Mesenchymal stem cell (in vitro differentiated cells and primary cell): ENCODE measurements around the gene RNF126.

ENCODE experiments used
- DNase-seq: peaks from one replicate; pipeline ENCODE4 v3.0.0-alpha.2; 2013
- H2AFZ ChIP-seq: one replicate; pipeline ENCODE4 v1.6.1; 2013; ENCODE audit warnings: low read depth, mild to moderate bottlenecking, control low read depth, inconsistent platforms, low read length, moderate library complexity
- H2AK5ac ChIP-seq: 2 replicates; pipeline ENCODE4 v1.6.1; 2013; ENCODE audit warnings: low read length, moderate library complexity, mild to moderate bottlenecking, inconsistent platforms; ENCODE audit not compliant: severe bottlenecking
- H2BK120ac ChIP-seq: one replicate; pipeline ENCODE4 v1.6.1; 2013; ENCODE audit warnings: low read depth, mild to moderate bottlenecking, inconsistent platforms, low read length, moderate library complexity
- H2BK12ac ChIP-seq, 2 experiments: one replicate each; pipeline ENCODE4 v1.6.1; 2013; ENCODE audit warnings: inconsistent platforms in 2 of 2, low read length in 2 of 2, mild to moderate bottlenecking in 2 of 2, moderate library complexity in 2 of 2, control low read depth in 1 of 2
- H2BK15ac ChIP-seq: one replicate; pipeline ENCODE4 v1.6.1; 2013; ENCODE audit warnings: mild to moderate bottlenecking, low read depth, inconsistent platforms; ENCODE audit not compliant: poor library complexity, severe bottlenecking
- H2BK5ac ChIP-seq: 2 replicates; pipeline ENCODE4 v1.6.1; 2013; ENCODE audit warnings: low read depth, mild to moderate bottlenecking, low read length, control low read depth, inconsistent platforms; ENCODE audit not compliant: poor library complexity, severe bottlenecking
- H3K14ac ChIP-seq, 2 experiments: one replicate each; pipeline ENCODE4 v1.6.1; 2013; ENCODE audit warnings: inconsistent platforms in 2 of 2, low read length in 2 of 2, control low read depth in 1 of 2, mild to moderate bottlenecking in 1 of 2, moderate library complexity in 1 of 2
- H3K18ac ChIP-seq, 2 experiments: one replicate each; pipeline ENCODE4 v1.6.1; 2013; ENCODE audit warnings: inconsistent platforms in 2 of 2, low read length in 2 of 2, control low read depth in 1 of 2, low read depth in 1 of 2, mild to moderate bottlenecking in 1 of 2
- H3K23ac ChIP-seq, 2 experiments: one replicate each; pipeline ENCODE4 v1.6.1; 2013; ENCODE audit warnings: inconsistent platforms in 2 of 2, low read length in 2 of 2, mild to moderate bottlenecking in 2 of 2, moderate library complexity in 2 of 2, control low read depth in 1 of 2
- H3K27ac ChIP-seq: 2 replicates; pipeline ENCODE4 v1.5.1; 2013; ENCODE audit warnings: mild to moderate bottlenecking, moderate library complexity, low read length, control low read depth, inconsistent platforms; ENCODE audit not compliant: poor library complexity, severe bottlenecking
- H3K27me3 ChIP-seq, 2 experiments: 2 replicates each; pipeline versions ENCODE4 v1.6.1 to v1.7.0; 2013; ENCODE audit warnings: low read length in 2 of 2, mild to moderate bottlenecking in 2 of 2, moderate library complexity in 2 of 2, control low read depth in 1 of 2, inconsistent platforms in 1 of 2; ENCODE audit not compliant: control insufficient read depth in 1 of 2, insufficient read depth in 1 of 2
- H3K36me3 ChIP-seq, 2 experiments: 2 replicates each; pipeline versions ENCODE4 v1.6.1 to v1.7.0; 2013; ENCODE audit warnings: low read length in 2 of 2, control low read depth in 1 of 2, inconsistent platforms in 1 of 2, low read depth in 1 of 2, mild to moderate bottlenecking in 1 of 2; ENCODE audit not compliant: insufficient read depth in 2 of 2, control insufficient read depth in 1 of 2
- H3K4ac ChIP-seq, 2 experiments: one replicate each; pipeline ENCODE4 v1.6.1; 2013; ENCODE audit warnings: inconsistent platforms in 2 of 2, low read length in 2 of 2, mild to moderate bottlenecking in 2 of 2, moderate library complexity in 2 of 2, control low read depth in 1 of 2, low read depth in 1 of 2
- H3K4me1 ChIP-seq: 2 replicates; pipeline ENCODE4 v1.6.1; 2013; ENCODE audit warnings: low read depth, low read length, control low read depth; ENCODE audit not compliant: control insufficient read depth, insufficient read depth
- H3K4me2 ChIP-seq: 2 replicates; pipeline ENCODE4 v1.6.1; 2013; ENCODE audit warnings: low read length, mild to moderate bottlenecking, inconsistent platforms; ENCODE audit not compliant: poor library complexity, severe bottlenecking
- H3K4me3 ChIP-seq, 2 experiments: 2 replicates each; pipeline versions ENCODE4 v1.5.1 to v1.7.0; 2013; ENCODE audit warnings: low read length in 2 of 2, mild to moderate bottlenecking in 2 of 2, control low read depth in 1 of 2, low read depth in 1 of 2; ENCODE audit not compliant: insufficient read depth in 1 of 2
- H3K79me1 ChIP-seq: replicated peaks from 2 replicates; pipeline ENCODE4 v1.6.1; 2013; ENCODE audit warnings: mild to moderate bottlenecking, control low read depth, low read length, inconsistent platforms; ENCODE audit not compliant: poor library complexity, severe bottlenecking
- H3K9ac ChIP-seq: 2 replicates; pipeline ENCODE4 v1.7.0; 2013; ENCODE audit warnings: mild to moderate bottlenecking, low read length, moderate library complexity
- H3K9me3 ChIP-seq: 2 replicates; pipeline ENCODE4 v1.7.0; 2013; ENCODE audit warnings: mild to moderate bottlenecking, low read length; ENCODE audit not compliant: control insufficient read depth
- H4K8ac ChIP-seq: one replicate; pipeline ENCODE4 v1.6.1; 2013; ENCODE audit warnings: inconsistent platforms, mild to moderate bottlenecking, low read length, moderate library complexity
- H4K91ac ChIP-seq: one replicate; pipeline ENCODE4 v1.6.1; 2013; ENCODE audit warnings: mild to moderate bottlenecking, low read length, inconsistent platforms
- WGBS: methylation state at CpG from one replicate; pipeline ENCODE4 v1.1.7; 2013; ENCODE audit warnings: mixed read lengths; 5-methylcytosine and 5-hydroxymethylcytosine counted together

RNF126 gene

DNA sequence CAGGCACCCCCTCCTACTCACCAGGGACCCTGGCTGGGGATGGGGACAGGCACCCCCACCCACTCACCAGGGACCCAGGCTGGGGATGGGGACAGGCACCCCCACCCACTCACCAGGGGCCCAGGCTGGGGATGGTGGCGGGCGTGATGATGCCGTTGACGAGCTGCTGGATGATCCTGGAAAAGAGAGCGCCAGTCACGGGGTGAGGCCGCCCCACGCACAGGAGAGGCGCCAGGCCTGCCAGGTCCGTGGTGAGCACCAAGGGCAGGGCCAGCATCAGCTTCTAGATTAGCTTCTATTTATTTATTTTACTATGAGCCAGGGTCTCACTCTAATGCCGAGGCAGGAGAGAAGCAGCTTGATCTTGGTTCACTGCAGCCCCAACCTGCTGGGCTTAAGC is 12.9 kb downstream of the RNF126 start:
- Histone ChIP-seq H3K79me1 (peaks cover 20% of the 10 kb centered on the region), H3K23ac (no peak overlapping the region), H2BK5ac (no peak overlapping the region), H2BK120ac (no peak overlapping the region), H2AFZ (no peak overlapping the region), H3K14ac (no peak overlapping the region), H3K9ac (no peak overlapping the region), H3K4me3 (no peak overlapping the region), H3K4me2 (no peak overlapping the region), H3K36me3 (peaks cover 50 to 96% of the 10 kb centered on the region in 2 experiments), H2BK15ac (no peak overlapping the region), H3K4me1 (no peaks in the 10 kb centered on the region), H2AK5ac (no peak overlapping the region), H3K27me3 (no peaks in the 10 kb centered on the region), H3K9me3 (no peaks in the 10 kb centered on the region), H3K27ac (no peak overlapping the region), H4K91ac (no peak overlapping the region), H4K8ac (no peak overlapping the region), H3K18ac (no peak overlapping the region), H2BK12ac (no peak overlapping the region), H3K4ac (no peak overlapping the region)
- WGBS, result 95% methylated on average over 11 of the region's 11 CpGs
- no peak for DNase-seq

DNA sequence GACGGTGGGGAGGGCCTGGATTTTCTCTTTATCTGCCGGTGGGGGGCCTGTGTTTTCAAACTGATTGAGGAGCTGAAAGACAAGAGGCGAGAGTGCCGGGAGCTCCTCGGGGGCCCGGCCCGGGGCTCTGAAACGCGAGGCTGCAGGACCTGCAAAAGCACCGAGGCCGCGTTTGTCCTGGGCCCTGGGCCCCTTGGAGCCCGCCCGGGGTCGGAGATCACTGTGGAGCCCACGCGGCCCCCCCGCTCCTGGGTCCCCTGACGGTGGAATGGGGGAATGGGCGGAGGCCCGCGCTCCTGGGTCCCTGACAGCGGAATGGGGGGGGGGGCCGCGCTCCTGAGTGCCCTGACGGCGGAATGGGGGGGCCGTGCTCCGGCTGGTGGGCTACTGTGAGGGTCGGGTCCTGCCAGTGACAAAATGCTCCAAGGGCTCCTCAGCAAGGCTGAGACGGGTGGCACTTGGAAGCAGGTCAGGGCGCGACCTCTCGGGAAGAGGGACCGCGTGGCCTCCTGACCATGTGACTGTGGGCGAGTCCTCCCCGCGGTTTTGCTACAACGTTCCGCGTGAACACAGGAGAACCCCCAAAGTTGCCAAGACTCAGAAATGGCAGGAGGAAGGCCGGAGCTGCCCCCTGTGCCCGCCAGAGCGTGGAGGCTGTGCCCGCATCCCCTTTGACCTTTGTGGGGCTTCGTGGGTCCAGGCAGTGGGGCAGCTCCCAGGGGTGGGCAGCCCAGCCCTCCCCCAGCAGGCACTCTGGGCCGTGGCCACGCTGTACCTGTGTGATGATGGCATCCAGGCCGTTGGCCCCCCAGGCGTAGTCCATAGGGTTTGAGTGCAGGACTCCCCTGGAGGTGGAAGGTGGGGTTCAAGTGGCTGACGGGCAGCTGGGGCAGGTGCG is 13.9 kb downstream of the RNF126 start:
- Histone ChIP-seq H3K18ac (no peak overlapping the region), H3K36me3 (peaks cover 56 to 97% of the 10 kb centered on the region in 2 experiments), H3K4ac (no peak overlapping the region), H2AFZ (no peak overlapping the region), H4K8ac (no peak overlapping the region), H3K9me3 (no peaks in the 10 kb centered on the region), H3K9ac (no peak overlapping the region), H3K14ac (no peak overlapping the region), H3K4me1 (no peaks in the 10 kb centered on the region), H2BK12ac (no peak overlapping the region), H2BK120ac (no peak overlapping the region), H3K4me3 (no peak overlapping the region), H3K79me1 (peaks cover 20% of the 10 kb centered on the region), H3K27me3 (no peaks in the 10 kb centered on the region), H2BK15ac (no peak overlapping the region), H4K91ac (peak overlapping the region; percentile 28), H2AK5ac (no peak overlapping the region), H3K4me2 (no peak overlapping the region), H3K27ac (no peak overlapping the region), H3K23ac (no peak overlapping the region), H2BK5ac (no peak overlapping the region)
- no peak for DNase-seq
- 96% methylated on average over 53 of the region's 53 CpGs for WGBS

DNA sequence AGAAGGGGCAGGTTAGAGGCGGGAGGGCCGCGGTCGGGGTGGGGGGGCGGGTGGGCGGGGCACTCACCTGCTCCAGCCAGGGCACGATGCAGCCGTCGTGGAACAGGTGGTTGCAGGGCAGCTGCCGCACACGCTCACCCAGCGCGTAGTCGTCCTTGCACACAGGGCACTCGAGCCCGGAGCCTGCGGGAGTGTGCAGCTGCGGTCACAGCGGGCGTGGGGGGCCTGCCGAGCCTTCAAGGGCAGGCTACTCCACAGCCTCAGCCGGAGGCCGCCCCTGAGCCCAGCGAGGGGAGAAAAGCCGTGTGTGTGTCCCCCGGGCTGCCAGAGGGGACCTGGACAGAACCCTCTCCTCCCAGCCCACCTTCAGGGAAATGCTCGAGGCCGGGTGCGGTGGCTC is 14.7 kb downstream of the RNF126 start:
- Histone ChIP-seq H3K27me3 (no peaks in the 10 kb centered on the region), H2AFZ (no peak overlapping the region), H3K18ac (no peak overlapping the region), H4K91ac (no peak overlapping the region), H2BK12ac (no peak overlapping the region), H4K8ac (no peak overlapping the region), H3K27ac (no peak overlapping the region), H3K36me3 (peaks cover 47 to 97% of the 10 kb centered on the region in 2 experiments), H2BK120ac (no peak overlapping the region), H3K14ac (no peak overlapping the region), H2AK5ac (no peak overlapping the region), H2BK5ac (no peak overlapping the region), H2BK15ac (no peak overlapping the region), H3K79me1 (peaks cover 21% of the 10 kb centered on the region), H3K9me3 (no peaks in the 10 kb centered on the region), H3K9ac (no peak overlapping the region), H3K23ac (no peak overlapping the region), H3K4me3 (no peak overlapping the region), H3K4me1 (no peaks in the 10 kb centered on the region), H3K4me2 (no peak overlapping the region), H3K4ac (no peak overlapping the region)
- DNase-seq, result no peak
- 94% methylated on average over 23 of the region's 29 CpGs for WGBS

DNA sequence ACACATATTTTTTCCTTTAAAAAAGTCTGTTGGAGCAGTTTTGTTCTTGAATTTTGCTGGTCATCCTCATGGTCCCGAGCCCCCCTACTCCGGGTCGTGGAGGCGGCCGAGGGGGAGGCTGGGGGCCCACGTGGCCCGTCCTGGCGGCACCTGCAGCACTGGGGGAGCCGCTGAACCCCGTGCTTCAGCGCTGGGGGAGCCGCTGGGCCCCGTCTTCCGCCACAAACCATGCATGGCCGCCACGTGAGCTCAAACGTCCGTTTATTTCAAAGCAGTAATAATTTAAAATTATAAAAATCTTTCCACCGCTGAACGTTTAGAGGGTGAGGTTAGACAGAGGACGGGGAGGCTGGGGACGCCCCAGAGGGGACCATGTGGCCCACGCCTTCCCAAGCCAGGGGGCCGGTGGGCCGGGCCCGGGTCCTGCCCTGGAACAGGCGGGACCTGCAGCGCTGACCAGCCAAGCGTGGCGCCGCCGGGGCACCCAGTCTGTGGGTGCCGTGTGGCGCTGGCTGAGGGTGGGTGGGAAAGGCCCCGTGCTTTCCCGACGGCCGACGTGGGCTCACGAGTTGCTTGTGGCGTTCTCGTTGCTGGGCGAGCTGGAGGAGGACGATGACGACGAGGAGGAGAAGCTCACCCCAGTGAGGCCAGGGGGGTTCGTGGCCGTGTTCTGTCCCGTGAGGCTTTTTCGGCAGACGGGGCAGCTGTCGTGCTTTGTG is 15.3 kb downstream of the RNF126 start:
- Histone ChIP-seq H3K79me1 (peaks cover 21% of the 10 kb centered on the region), H3K4me2 (no peak overlapping the region), H2BK120ac (no peak overlapping the region), H3K9ac (no peak overlapping the region), H2BK5ac (no peak overlapping the region), H3K36me3 (peaks cover 46 to 97% of the 10 kb centered on the region in 2 experiments), H2BK15ac (no peak overlapping the region), H4K8ac (no peak overlapping the region), H3K23ac (no peak overlapping the region), H3K18ac (no peak overlapping the region), H4K91ac (no peak overlapping the region), H3K9me3 (no peaks in the 10 kb centered on the region), H3K4me3 (no peak overlapping the region), H2BK12ac (no peak overlapping the region), H3K4ac (no peak overlapping the region), H3K14ac (no peak overlapping the region), H3K27me3 (no peaks in the 10 kb centered on the region), H2AK5ac (no peak overlapping the region), H2AFZ (no peak overlapping the region), H3K4me1 (no peaks in the 10 kb centered on the region), H3K27ac (no peak overlapping the region)
- no peak for DNase-seq
- 99% methylated on average over 37 of the region's 52 CpGs for WGBS
